Nephron progenitor cell (in vitro differentiated cells): ENCODE measurements around the gene ABCB8.

Source experiments
- DNase-seq: peaks from one replicate; pipeline ENCODE4 v3.0.0; 2021
- H3K27ac Mint-ChIP-seq: 2 replicates; pipeline ENCODE4 v1.8.0; 2021; ENCODE audit warnings: mild to moderate bottlenecking, moderate library complexity, mixed read lengths
- H3K27me3 Mint-ChIP-seq: 2 replicates; pipeline ENCODE4 v1.8.0; 2021; ENCODE audit warnings: mild to moderate bottlenecking, low read depth, mixed read lengths; ENCODE audit not compliant: poor library complexity
- H3K36me3 Mint-ChIP-seq: 2 replicates; pipeline ENCODE4 v1.8.0; 2021; ENCODE audit warnings: low read depth, mixed read lengths
- H3K4me1 Mint-ChIP-seq: 2 replicates; pipeline ENCODE4 v1.8.0; 2021; ENCODE audit warnings: mixed read lengths
- H3K4me3 Mint-ChIP-seq: 2 replicates; pipeline ENCODE4 v1.8.0; 2021; ENCODE audit warnings: mild to moderate bottlenecking, moderate library complexity, mixed read lengths
- H3K9me3 Mint-ChIP-seq: 2 replicates; pipeline ENCODE4 v1.8.0; 2021; ENCODE audit warnings: mild to moderate bottlenecking, moderate library complexity, mixed read lengths
- CTCF ChIP-seq: fragments of 200-600 bp; sonication (generic); IDR thresholded peaks from 2 replicates; pipeline ENCODE4 v1.5.0; 2021; ENCODE audit warnings: antibody characterized with exemption

ABCB8 gene

GRCh38 chr7:151080067-151080521, 51.8 kb downstream of the ABCB8 start:
- no peaks in the 10 kb centered on the region for H3K27me3 Mint-ChIP-seq
- DNase-seq: peak; percentile 56

GRCh38 chr7:151080522-151081169, 52.4 kb downstream of the ABCB8 start, which contains the start of gene FASTK:
FASTK (minus strand) TSS chr7:151080809; CDS start chr7:151080766, 43 bp downstream.
- no peak for TF ChIP-seq CTCF
- H3K27me3 Mint-ChIP-seq: no peaks in the 10 kb centered on the region
- H3K27ac Mint-ChIP-seq: peak within 1 kb of the TSS; percentile 86
- peaks cover 6% of the 10 kb centered on the region for H3K36me3 Mint-ChIP-seq
- H3K9me3 Mint-ChIP-seq: no peaks in the 10 kb centered on the region
- DNase-seq: peak; percentile 87
- peaks cover 53% of the 10 kb centered on the region for H3K4me1 Mint-ChIP-seq
- peak within 1 kb of the TSS; percentile 89 for H3K4me3 Mint-ChIP-seq

More at GRCh38 chr7:151080067-151080521, 51.8 kb downstream of the ABCB8 start:
- peaks cover 47% of the 10 kb centered on the region for H3K4me1 Mint-ChIP-seq
- no peak for TF ChIP-seq CTCF
- peaks cover 8% of the 10 kb centered on the region for H3K36me3 Mint-ChIP-seq
- peak overlapping the region; percentile 86 for H3K27ac Mint-ChIP-seq
- H3K9me3 Mint-ChIP-seq: no peaks in the 10 kb centered on the region
- H3K4me3 Mint-ChIP-seq: peak overlapping the region; percentile 88

GRCh38 chr7:151081170-151082101, 53.2 kb downstream of the ABCB8 start:
- DNase-seq: no peak
- no peak for TF ChIP-seq CTCF
- no peaks in the 10 kb centered on the region for H3K9me3 Mint-ChIP-seq
- H3K27me3 Mint-ChIP-seq: no peaks in the 10 kb centered on the region
- H3K4me1 Mint-ChIP-seq: peaks cover 55% of the 10 kb centered on the region
- no peak overlapping the region for H3K27ac Mint-ChIP-seq
- H3K4me3 Mint-ChIP-seq: peak overlapping the region; percentile 89
- no peaks in the 10 kb centered on the region for H3K36me3 Mint-ChIP-seq

GRCh38 chr7:151082141-151083070, 54.2 kb downstream of the ABCB8 start:
- Mint-ChIP-seq H3K4me3 (peak overlapping the region; percentile 89), H3K9me3 (no peaks in the 10 kb centered on the region), H3K27ac (no peak overlapping the region), H3K36me3 (no peaks in the 10 kb centered on the region), H3K27me3 (no peaks in the 10 kb centered on the region), H3K4me1 (peaks cover 55% of the 10 kb centered on the region)
- no peak for TF ChIP-seq CTCF
- DNase-seq: no peak

- TF ChIP-seq CTCF: no peak
- Mint-ChIP-seq H3K9me3 (no peaks in the 10 kb centered on the region), H3K27ac (no peak within 1 kb of the TSS), H3K36me3 (no peaks in the 10 kb centered on the region), H3K4me3 (peak within 1 kb of the TSS; percentile 89), H3K27me3 (peaks cover 3% of the 10 kb centered on the region), H3K4me1 (peaks cover 54% of the 10 kb centered on the region)
- peak; percentile 80 for DNase-seq
Measured at GRCh38 chr7:151083071-151083823, 55.0 kb downstream of the ABCB8 start, which contains the start of gene TMUB1. TMUB1 (minus strand) TSS chr7:151083493; CDS start chr7:151082563, 930 bp downstream.
